OCI-LY1 (cell line): ENCODE data around the gene CDH22.

Source experiments
- H2AFZ ChIP-seq: fragments of 200-600 bp; sonication (generic), shearing (Covaris generic); 2 replicates; pipeline ENCODE4 v1.6.0; 2014; ENCODE audit warnings: antibody characterized with exemption, mild to moderate bottlenecking, low read length
- H3F3A ChIP-seq: fragments of 200-600 bp; sonication (generic), shearing (Covaris generic); 2 replicates; pipeline ENCODE4 v1.6.0; 2014; ENCODE audit warnings: mild to moderate bottlenecking, antibody characterized with exemption, low read length, moderate library complexity; ENCODE audit not compliant: insufficient read depth
- H3K27ac ChIP-seq: fragments of 200-600 bp; sonication (generic); 2 replicates; pipeline ENCODE4 v1.5.1; 2014; ENCODE audit warnings: low read length, mixed run types, mild to moderate bottlenecking, low read depth; ENCODE audit not compliant: poor library complexity, severe bottlenecking
- H3K27me3 ChIP-seq: fragments of 200-600 bp; sonication (generic); 2 replicates; pipeline ENCODE4 v1.6.0; 2014; ENCODE audit warnings: antibody characterized with exemption, mild to moderate bottlenecking, low read length, moderate library complexity; ENCODE audit not compliant: insufficient read depth
- H3K36me3 ChIP-seq: fragments of 200-600 bp; sonication (generic); 2 replicates; pipeline ENCODE4 v1.6.1; 2014; ENCODE audit warnings: mild to moderate bottlenecking, antibody characterized with exemption, low read length, moderate library complexity, mixed read lengths; ENCODE audit not compliant: insufficient read depth
- H3K4me1 ChIP-seq: fragments of 200-600 bp; sonication (generic); 2 replicates; pipeline ENCODE4 v1.5.1; 2014; ENCODE audit warnings: mild to moderate bottlenecking, low read length, moderate library complexity; ENCODE audit not compliant: insufficient read depth, severe bottlenecking
- H3K4me2 ChIP-seq: fragments of 200-600 bp; sonication (generic), shearing (Covaris generic); 2 replicates; pipeline ENCODE4 v1.6.1; 2014; ENCODE audit warnings: low read length
- H3K4me3 ChIP-seq: fragments of 200-600 bp; sonication (generic); 2 replicates; pipeline ENCODE4 v1.5.1; 2014; ENCODE audit warnings: low read length, low read depth, mild to moderate bottlenecking, mixed read lengths; ENCODE audit not compliant: poor library complexity, severe bottlenecking
- H3K79me2 ChIP-seq: fragments of 200-600 bp; shearing (Covaris generic); 2 replicates; pipeline ENCODE4 v1.6.1; 2016; ENCODE audit warnings: mixed run types, low read length, mixed read lengths; ENCODE audit not compliant: insufficient read depth
- H3K9ac ChIP-seq: fragments of 200-600 bp; sonication (generic), shearing (Covaris generic); 2 replicates; pipeline ENCODE4 v1.6.1; 2014; ENCODE audit warnings: mild to moderate bottlenecking, low read length, mixed read lengths
- H3K9me2 ChIP-seq: fragments of 200-600 bp; sonication (generic), shearing (Covaris generic); 2 replicates; pipeline ENCODE4 v1.6.1; 2014; ENCODE audit warnings: low read depth, mild to moderate bottlenecking, low read length, mixed read lengths
- H3K9me3 ChIP-seq: fragments of 200-600 bp; shearing (Covaris generic); 2 replicates; pipeline ENCODE4 v1.6.1; 2014; ENCODE audit warnings: low read length, mixed read lengths
- H4K20me1 ChIP-seq: fragments of 200-600 bp; sonication (generic), shearing (Covaris generic); 2 replicates; pipeline ENCODE4 v1.6.0; 2016; ENCODE audit warnings: mild to moderate bottlenecking, low read length; ENCODE audit not compliant: insufficient read depth
- EZH2 ChIP-seq: fragments of 200-600 bp; sonication (generic), shearing (Covaris generic); IDR thresholded peaks from 2 replicates; pipeline ENCODE4 v1.8.0; 2017; ENCODE audit warnings: borderline replicate concordance, mixed run types, mild to moderate bottlenecking, antibody characterized with exemption, low read length, moderate library complexity, mixed read lengths
- TF ChIP-seq, protein P1 (sequence below): fragments of 200-600 bp; sonication (generic), shearing (Covaris generic); IDR thresholded peaks from 2 replicates; pipeline ENCODE4 v1.5.1; 2017; ENCODE audit warnings: mild to moderate bottlenecking, antibody characterized with exemption, low read length, moderate library complexity, mixed read lengths

Gene CDH22

DNA sequence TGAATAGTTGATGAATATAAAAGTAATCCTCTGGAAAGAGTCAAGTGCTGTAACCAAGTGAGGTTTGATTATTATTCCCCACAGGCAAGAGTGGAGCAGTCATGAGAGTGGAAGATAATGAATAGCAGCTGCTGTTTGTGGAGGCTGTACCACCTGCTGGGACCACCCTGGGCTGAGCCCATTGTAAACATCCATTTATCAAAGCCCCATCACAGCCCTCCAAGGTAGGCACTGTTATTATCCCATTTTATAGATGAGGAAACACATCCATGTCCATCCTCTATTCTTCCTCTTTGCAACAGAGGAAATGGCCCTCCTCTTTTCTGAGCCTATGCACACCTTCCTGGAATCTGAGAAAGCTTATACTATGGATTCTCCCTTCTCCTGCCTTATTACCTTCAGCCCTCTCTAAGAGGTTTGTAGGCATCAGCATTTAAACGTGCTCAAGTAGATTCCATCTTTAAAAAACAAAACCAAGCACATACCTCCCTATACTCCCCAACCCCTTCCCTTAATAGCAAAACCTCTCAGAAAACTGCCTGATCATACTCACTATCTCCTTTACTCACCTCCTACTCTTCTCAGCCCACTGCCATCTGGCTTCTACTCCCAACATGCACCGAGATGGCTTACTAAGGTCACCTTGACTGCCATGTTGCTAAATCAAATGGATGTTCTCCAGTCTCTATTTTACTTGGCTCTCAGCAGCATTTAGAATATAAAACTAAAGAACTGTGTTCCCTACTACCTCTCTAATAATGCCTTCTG is 37.1 kb downstream of the CDH22 start:
- Histone ChIP-seq H3K79me2 (no peaks in the 10 kb centered on the region), H3K9ac (no peak overlapping the region), H3K27ac (no peak overlapping the region), H3F3A (no peaks in the 10 kb centered on the region), H3K27me3 (no peaks in the 10 kb centered on the region), H3K4me1 (no peaks in the 10 kb centered on the region), H3K36me3 (no peaks in the 10 kb centered on the region), H3K9me2 (no peaks in the 10 kb centered on the region), H3K4me3 (no peak overlapping the region), H4K20me1 (no peaks in the 10 kb centered on the region), H3K4me2 (no peak overlapping the region), H2AFZ (no peak overlapping the region), H3K9me3 (no peaks in the 10 kb centered on the region)
- no peak for TF ChIP-seq EZH2
- TF ChIP-seq, protein P1, sequence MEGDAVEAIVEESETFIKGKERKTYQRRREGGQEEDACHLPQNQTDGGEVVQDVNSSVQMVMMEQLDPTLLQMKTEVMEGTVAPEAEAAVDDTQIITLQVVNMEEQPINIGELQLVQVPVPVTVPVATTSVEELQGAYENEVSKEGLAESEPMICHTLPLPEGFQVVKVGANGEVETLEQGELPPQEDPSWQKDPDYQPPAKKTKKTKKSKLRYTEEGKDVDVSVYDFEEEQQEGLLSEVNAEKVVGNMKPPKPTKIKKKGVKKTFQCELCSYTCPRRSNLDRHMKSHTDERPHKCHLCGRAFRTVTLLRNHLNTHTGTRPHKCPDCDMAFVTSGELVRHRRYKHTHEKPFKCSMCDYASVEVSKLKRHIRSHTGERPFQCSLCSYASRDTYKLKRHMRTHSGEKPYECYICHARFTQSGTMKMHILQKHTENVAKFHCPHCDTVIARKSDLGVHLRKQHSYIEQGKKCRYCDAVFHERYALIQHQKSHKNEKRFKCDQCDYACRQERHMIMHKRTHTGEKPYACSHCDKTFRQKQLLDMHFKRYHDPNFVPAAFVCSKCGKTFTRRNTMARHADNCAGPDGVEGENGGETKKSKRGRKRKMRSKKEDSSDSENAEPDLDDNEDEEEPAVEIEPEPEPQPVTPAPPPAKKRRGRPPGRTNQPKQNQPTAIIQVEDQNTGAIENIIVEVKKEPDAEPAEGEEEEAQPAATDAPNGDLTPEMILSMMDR: no peak

DNA sequence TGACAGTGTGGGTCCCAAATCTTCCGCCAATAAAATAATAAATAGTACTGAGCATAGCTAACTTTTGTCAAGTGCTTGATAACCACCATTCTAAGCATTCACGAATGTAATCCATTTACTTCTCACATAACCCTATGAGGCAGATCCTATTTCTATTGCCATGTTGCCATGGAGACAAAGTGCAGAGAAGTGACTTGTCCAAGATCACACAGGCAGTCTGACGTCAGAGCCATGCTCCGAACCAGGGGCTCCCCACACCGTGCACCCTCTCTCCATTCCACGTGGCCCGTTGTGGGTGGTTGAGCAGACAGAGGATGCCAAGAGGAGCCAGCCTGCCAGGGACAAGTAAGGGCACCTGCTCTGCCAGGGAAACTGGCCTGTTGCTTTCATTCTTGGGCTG is 38.9 kb downstream of the CDH22 start:
- H3K9me3 ChIP-seq: no peaks in the 10 kb centered on the region

DNA sequence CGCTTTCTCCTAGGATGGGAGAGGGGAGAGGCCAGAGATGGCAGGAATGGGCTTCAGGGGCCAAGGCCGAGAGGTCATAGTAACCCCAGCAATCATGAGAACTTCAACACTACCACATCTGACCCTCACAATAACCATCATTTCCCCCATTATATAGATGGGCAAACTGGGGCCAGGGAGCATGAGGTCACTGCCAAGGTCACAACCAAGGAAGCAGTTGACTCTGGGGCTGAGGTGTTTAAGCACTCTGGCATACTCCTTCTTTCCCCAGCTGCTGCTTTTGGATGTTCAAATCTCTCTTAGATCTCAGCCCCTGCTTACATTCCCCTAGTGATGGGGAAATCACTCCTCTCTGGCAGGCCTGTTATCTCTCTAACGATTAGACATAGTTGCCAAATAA is 39.6 kb downstream of the CDH22 start:
- H3K4me1 ChIP-seq: no peaks in the 10 kb centered on the region
- H3F3A ChIP-seq: no peaks in the 10 kb centered on the region
- no peaks in the 10 kb centered on the region for H3K9me3 ChIP-seq
- H3K27me3 ChIP-seq: no peaks in the 10 kb centered on the region
- H3K79me2 ChIP-seq: no peaks in the 10 kb centered on the region
- H3K4me3 ChIP-seq: no peak overlapping the region
- H3K27ac ChIP-seq: no peak overlapping the region
- no peaks in the 10 kb centered on the region for H3K9me2 ChIP-seq
- H4K20me1 ChIP-seq: no peaks in the 10 kb centered on the region
- H3K9ac ChIP-seq: no peak overlapping the region
- H2AFZ ChIP-seq: no peak overlapping the region
- TF ChIP-seq, protein P1: no peak
- TF ChIP-seq EZH2: no peak
- H3K36me3 ChIP-seq: no peaks in the 10 kb centered on the region
- H3K4me2 ChIP-seq: no peak overlapping the region

More for the DNA sequence above, 38.9 kb downstream of the CDH22 start:
- Histone ChIP-seq H3K79me2 (no peaks in the 10 kb centered on the region), H3K4me2 (no peak overlapping the region), H3K4me3 (no peak overlapping the region), H3F3A (no peaks in the 10 kb centered on the region), H2AFZ (no peak overlapping the region), H3K9ac (no peak overlapping the region), H3K4me1 (no peaks in the 10 kb centered on the region), H3K27me3 (no peaks in the 10 kb centered on the region), H3K27ac (no peak overlapping the region), H3K36me3 (no peaks in the 10 kb centered on the region), H3K9me2 (no peaks in the 10 kb centered on the region), H4K20me1 (no peaks in the 10 kb centered on the region)
- TF ChIP-seq EZH2: no peak
- TF ChIP-seq, protein P1: no peak
